CD14-positive monocyte (primary cell): ENCODE data around the gene TFB1M. TPM values are rescaled to one million over a fixed set of nuclear protein-coding genes. Genes with fewer than 3 reads are reported as not detected.

Source experiments
- DNase-seq, 3 donors: peaks; one replicate each; pipeline ENCODE4 v3.0.0-alpha.2; 2011 to 2022
- H2AFZ ChIP-seq: 2 replicates; pipeline ENCODE4 v1.6.0; 2012; ENCODE audit warnings: mild to moderate bottlenecking, low read depth, low read length, inconsistent platforms; ENCODE audit not compliant: insufficient read depth, poor library complexity, severe bottlenecking
- H3K27ac ChIP-seq, 2 donors: 1 replicate in 1 of 2; 2 replicates in 1 of 2; pipeline ENCODE4 v1.5.1; 2012 to 2013; ENCODE audit warnings: low read length in 2 of 2, control low read depth in 1 of 2, inconsistent platforms in 1 of 2, low read depth in 1 of 2, mild to moderate bottlenecking in 1 of 2
- H3K27me3 ChIP-seq, 2 donors: one replicate each; pipeline versions ENCODE4 v1.6.0 to v1.6.1; 2011 to 2013; ENCODE audit warnings: low read length in 2 of 2; ENCODE audit not compliant: control insufficient read depth in 2 of 2, insufficient read depth in 2 of 2
- H3K36me3 ChIP-seq, 2 donors: replicated peaks in 1 of 2; 1 replicate in 1 of 2; 2 replicates in 1 of 2; pipeline versions ENCODE4 v1.5.1 to v1.6.1; 2012 to 2013; ENCODE audit warnings: low read length in 2 of 2, control low read depth in 1 of 2, inconsistent platforms in 1 of 2, mild to moderate bottlenecking in 1 of 2; ENCODE audit not compliant: insufficient read depth in 2 of 2, control insufficient read depth in 1 of 2
- H3K4me1 ChIP-seq, 2 donors: 1 replicate in 1 of 2; 2 replicates in 1 of 2; pipeline versions ENCODE4 v1.5.1 to v1.6.1; 2012 to 2013; ENCODE audit warnings: low read length in 2 of 2, control low read depth in 1 of 2, inconsistent platforms in 1 of 2, mild to moderate bottlenecking in 1 of 2, moderate library complexity in 1 of 2; ENCODE audit not compliant: insufficient read depth in 2 of 2, control insufficient read depth in 1 of 2
- H3K4me2 ChIP-seq: replicated peaks from 2 replicates; pipeline ENCODE3; 2012; ENCODE audit warnings: low read length, moderate library complexity, mild to moderate bottlenecking; ENCODE audit not compliant: poor library complexity, severe bottlenecking; ENCODE audit errors: extremely low read depth
- H3K4me3 ChIP-seq, 3 experiments: fragments of 200-600 bp in 1 of 3; sonication (generic) in 1 of 3; replicated peaks in 1 of 3; 1 replicate in 2 of 3; 2 replicates in 1 of 3; pipeline ENCODE4 v1.5.1; 2011 to 2013; ENCODE audit warnings: low read length in 3 of 3, mild to moderate bottlenecking in 3 of 3, control low read depth in 2 of 3, low read depth in 2 of 3, inconsistent platforms in 1 of 3, moderate library complexity in 1 of 3
- H3K79me2 ChIP-seq: 2 replicates; pipeline ENCODE4 v1.6.0; 2012; ENCODE audit warnings: mild to moderate bottlenecking, control low read depth, inconsistent platforms, low read length, moderate library complexity; ENCODE audit not compliant: insufficient read depth
- H3K9ac ChIP-seq: 2 replicates; pipeline ENCODE4 v1.6.0; 2017; ENCODE audit warnings: low read length, mild to moderate bottlenecking; ENCODE audit not compliant: insufficient read depth, poor library complexity, severe bottlenecking
- H3K9me3 ChIP-seq, 2 donors: replicated peaks in 1 of 2; 1 replicate in 1 of 2; 2 replicates in 1 of 2; pipeline versions ENCODE4 v1.5.1 to v1.6.1; 2012 to 2013; ENCODE audit warnings: low read length in 2 of 2, control low read depth in 1 of 2; ENCODE audit not compliant: control insufficient read depth in 1 of 2, insufficient read depth in 1 of 2
- H4K20me1 ChIP-seq: 2 replicates; pipeline ENCODE4 v1.6.0; 2012; ENCODE audit warnings: mild to moderate bottlenecking, low read length, control low read depth, moderate library complexity; ENCODE audit not compliant: insufficient read depth
- H3K27ac Mint-ChIP-seq, 7 donors: one replicate each; pipeline ENCODE4 v1.8.0; 2020; ENCODE audit warnings: mild to moderate bottlenecking in 7 of 7, mixed read lengths in 7 of 7, moderate library complexity in 6 of 7, inconsistent platforms in 2 of 7
- H3K27me3 Mint-ChIP-seq, 3 donors: one replicate each; pipeline ENCODE4 v1.8.0; 2021 to 2022; ENCODE audit warnings: low read depth in 3 of 3, mild to moderate bottlenecking in 3 of 3, mixed read lengths in 3 of 3, moderate library complexity in 3 of 3, inconsistent platforms in 1 of 3
- H3K36me3 Mint-ChIP-seq, 2 donors: one replicate each; pipeline ENCODE4 v1.8.0; 2020; ENCODE audit warnings: mixed read lengths in 2 of 2, inconsistent platforms in 1 of 2, mild to moderate bottlenecking in 1 of 2
- H3K4me1 Mint-ChIP-seq: one replicate; pipeline ENCODE4 v1.8.0; 2020; ENCODE audit warnings: mild to moderate bottlenecking, mixed read lengths
- H3K4me3 Mint-ChIP-seq, 2 donors: one replicate each; pipeline ENCODE4 v1.8.0; 2020; ENCODE audit warnings: mild to moderate bottlenecking in 2 of 2, mixed read lengths in 2 of 2, moderate library complexity in 1 of 2
- H3K9me3 Mint-ChIP-seq, 7 donors: one replicate each; pipeline ENCODE4 v1.8.0; 2020 to 2022; ENCODE audit warnings: mixed read lengths in 7 of 7, mild to moderate bottlenecking in 6 of 7, moderate library complexity in 6 of 7, inconsistent platforms in 2 of 7
- CTCF ChIP-seq: fragments of 200-600 bp; IDR thresholded peaks from one replicate; pipeline ENCODE4 v1.8.0; 2022; ENCODE audit warnings: antibody characterized with exemption, mild to moderate bottlenecking
- WGBS: methylation state at CpG from one replicate; pipeline ENCODE4 v1.1.5; 2013; ENCODE audit warnings: missing lambda C conversion rate; ENCODE audit not compliant: insufficient coverage; 5-methylcytosine and 5-hydroxymethylcytosine counted together
- intact Hi-C, 2 donors: fragments of 100-400 bp; cut with micrococcal nuclease; formaldehyde crosslinking; loops; one replicate each; pipeline versions ENCODE4 v1.15.0 to v1.15.1; 2023
- polyA plus RNA-seq, 3 donors: library from polyadenylated mRNA; depleted of rRNA in 1 of 3; unstranded in 2 of 3; stranded (reverse) in 1 of 3; fragments of 300-500 nt in 2 of 3; fragments of >200 nt in 1 of 3; fragmentation: Illumina TruSeq in 2 of 3; gene quantifications; 1 replicate in 2 of 3; 2 replicates in 1 of 3; pipeline ENCODE4 v1.2.3, GENCODE V29; 2012 to 2021

The TFB1M gene
- polyA plus RNA-seq, 3 donors: 4.8 to 5.4 (median 4.8) TPM

GRCh38 chr6:155333414-155333813, 19.1 kb upstream of the TFB1M start:
- H2AFZ ChIP-seq: no peak overlapping the region
- intact Hi-C loops: no loop called here
- no peak overlapping the region for H3K27ac ChIP-seq
- Mint-ChIP-seq H3K9me3 (peaks cover 0 to 17% (median 8%) of the 10 kb centered on the region in 7 donors), H3K27ac (no peak overlapping the region), H3K4me3 (no peak overlapping the region), H3K36me3 (no peaks in the 10 kb centered on the region), H3K4me1 (no peaks in the 10 kb centered on the region), H3K27me3 (no peaks in the 10 kb centered on the region)
- 88% methylated on average over 4 of the region's 5 CpGs for WGBS
- H3K4me1 ChIP-seq: no peaks in the 10 kb centered on the region
- no peaks in the 10 kb centered on the region for H3K27me3 ChIP-seq
- H3K9ac ChIP-seq: no peak overlapping the region
- peaks cover 0 to 3% of the 10 kb centered on the region in 2 donors for H3K9me3 ChIP-seq
- H3K4me3 ChIP-seq: no peak overlapping the region
- no peaks in the 10 kb centered on the region for H3K36me3 ChIP-seq
- no peaks in the 10 kb centered on the region for H3K79me2 ChIP-seq
- TF ChIP-seq CTCF: no peak
- H3K4me2 ChIP-seq: no peak overlapping the region
- no peak for DNase-seq
- no peaks in the 10 kb centered on the region for H4K20me1 ChIP-seq

- H3K4me1 ChIP-seq: no peaks in the 10 kb centered on the region
- no peaks in the 10 kb centered on the region for H3K79me2 ChIP-seq
- WGBS: 96% methylated on average over 3 of the region's 6 CpGs
- TF ChIP-seq CTCF: no peak
- no peak for DNase-seq
- H3K4me3 Mint-ChIP-seq: no peak overlapping the region
- no peak overlapping the region for H3K27ac ChIP-seq
- H2AFZ ChIP-seq: no peak overlapping the region
- no peaks in the 10 kb centered on the region for H4K20me1 ChIP-seq
- H3K27me3 Mint-ChIP-seq: peaks cover 0 to 5% (median 0%) of the 10 kb centered on the region in 3 donors
- peaks cover 0 to 4% (median 2%) of the 10 kb centered on the region in 7 donors for H3K9me3 Mint-ChIP-seq
- H3K36me3 ChIP-seq: no peaks in the 10 kb centered on the region
- H3K27me3 ChIP-seq: no peaks in the 10 kb centered on the region
- peaks cover 2% of the 10 kb centered on the region for H3K4me1 Mint-ChIP-seq
- no peaks in the 10 kb centered on the region for H3K36me3 Mint-ChIP-seq
- intact Hi-C loops: no loop called here
- no peak overlapping the region for H3K27ac Mint-ChIP-seq
- no peaks in the 10 kb centered on the region for H3K9me3 ChIP-seq
- no peak overlapping the region for H3K9ac ChIP-seq
- H3K4me2 ChIP-seq: no peak overlapping the region
- H3K4me3 ChIP-seq: no peak overlapping the region
These were observed 16.6 kb upstream of the TFB1M start for GRCh38 chr6:155330922-155331321.
